Tibial artery (tissue), 4 donors: ENCODE results near the gene LANCL3.

Experiments used
- DNase-seq, 2 donors: peaks; one replicate each; pipeline ENCODE4 v3.0.0-alpha.2; 2019
- H3K27ac ChIP-seq, 2 donors: fragments of 200-600 bp; sonication (generic) in 1 of 2; 1 replicate in 1 of 2; 2 replicates in 1 of 2; pipeline ENCODE4 v1.5.1; 2018 to 2019; ENCODE audit warnings: mild to moderate bottlenecking in 1 of 2
- H3K27me3 ChIP-seq, 2 donors: fragments of 200-600 bp; sonication (generic) in 1 of 2; one replicate each; pipeline versions ENCODE4 v1.5.1 to v1.6.0; 2016 to 2019
- H3K36me3 ChIP-seq, 3 donors: fragments of 200-600 bp; sonication (generic) in 2 of 3; one replicate each; pipeline ENCODE4 v1.5.1; 2016 to 2019; ENCODE audit warnings: mild to moderate bottlenecking in 2 of 3
- H3K4me1 ChIP-seq, 4 donors: fragments of 200-600 bp; sonication (generic) in 2 of 4; 1 replicate in 3 of 4; 2 replicates in 1 of 4; pipeline ENCODE4 v1.5.1; 2016 to 2019
- H3K4me3 ChIP-seq, 2 donors: fragments of 200-600 bp; sonication (generic) in 1 of 2; 1 replicate in 1 of 2; 2 replicates in 1 of 2; pipeline ENCODE4 v1.5.1; 2018 to 2019; ENCODE audit warnings: mild to moderate bottlenecking in 2 of 2
- H3K9me3 ChIP-seq, 3 donors: fragments of 200-600 bp; sonication (generic) in 1 of 3; one replicate each; pipeline ENCODE4 v1.5.1; 2016 to 2019
- intact Hi-C: fragments of 100-400 bp; cut with DNase I; formaldehyde crosslinking; loops from one replicate; pipeline ENCODE4 v1.15.0; 2023; ENCODE audit warnings: low total_unique reads
- TF ChIP-seq, protein P1 (sequence below), 2 experiments: fragments of 200-600 bp in 1 of 2; fragments of 450-650 bp in 1 of 2; IDR thresholded peaks; one replicate each; pipeline ENCODE4 v1.5.1; 2017 to 2019; ENCODE audit warnings: antibody characterized with exemption in 2 of 2, mild to moderate bottlenecking in 1 of 2, moderate library complexity in 1 of 2

Gene LANCL3

DNA sequence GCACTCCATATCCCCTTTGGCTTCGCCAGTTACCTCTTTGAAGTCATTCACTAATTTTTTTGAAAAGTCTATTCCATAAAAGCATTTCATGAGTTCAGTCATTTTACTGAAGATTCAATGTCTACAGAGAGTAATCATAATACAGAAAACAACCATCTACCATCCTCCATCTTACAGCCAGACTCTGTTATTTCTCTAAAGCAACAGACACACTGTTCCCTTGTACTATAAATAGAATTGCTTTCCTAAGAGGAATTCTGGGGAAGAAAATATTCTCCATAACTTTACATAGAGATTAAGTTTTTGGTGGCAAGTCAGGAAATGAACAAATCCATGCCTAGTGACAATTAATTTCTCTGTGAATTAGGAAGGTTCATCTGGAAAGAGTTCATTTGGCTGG lies 151.1 kb downstream of the LANCL3 start:
- TF ChIP-seq, protein P1, sequence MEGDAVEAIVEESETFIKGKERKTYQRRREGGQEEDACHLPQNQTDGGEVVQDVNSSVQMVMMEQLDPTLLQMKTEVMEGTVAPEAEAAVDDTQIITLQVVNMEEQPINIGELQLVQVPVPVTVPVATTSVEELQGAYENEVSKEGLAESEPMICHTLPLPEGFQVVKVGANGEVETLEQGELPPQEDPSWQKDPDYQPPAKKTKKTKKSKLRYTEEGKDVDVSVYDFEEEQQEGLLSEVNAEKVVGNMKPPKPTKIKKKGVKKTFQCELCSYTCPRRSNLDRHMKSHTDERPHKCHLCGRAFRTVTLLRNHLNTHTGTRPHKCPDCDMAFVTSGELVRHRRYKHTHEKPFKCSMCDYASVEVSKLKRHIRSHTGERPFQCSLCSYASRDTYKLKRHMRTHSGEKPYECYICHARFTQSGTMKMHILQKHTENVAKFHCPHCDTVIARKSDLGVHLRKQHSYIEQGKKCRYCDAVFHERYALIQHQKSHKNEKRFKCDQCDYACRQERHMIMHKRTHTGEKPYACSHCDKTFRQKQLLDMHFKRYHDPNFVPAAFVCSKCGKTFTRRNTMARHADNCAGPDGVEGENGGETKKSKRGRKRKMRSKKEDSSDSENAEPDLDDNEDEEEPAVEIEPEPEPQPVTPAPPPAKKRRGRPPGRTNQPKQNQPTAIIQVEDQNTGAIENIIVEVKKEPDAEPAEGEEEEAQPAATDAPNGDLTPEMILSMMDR (IDR thresholded peaks at IDR 0.05): no peak
- no peak for DNase-seq
- Histone ChIP-seq H3K9me3 (peaks cover 0 to 7% (median 0%) of the 10 kb centered on the region in 3 donors), H3K27me3 (no peaks in the 10 kb centered on the region), H3K27ac (peak overlapping the region; percentile 63 to 68), H3K36me3 (no peaks in the 10 kb centered on the region), H3K4me1 (peaks cover 0 to 27% (median 4%) of the 10 kb centered on the region in 4 donors), H3K4me3 (no peak overlapping the region)
- intact Hi-C loops: no loop called here

DNA sequence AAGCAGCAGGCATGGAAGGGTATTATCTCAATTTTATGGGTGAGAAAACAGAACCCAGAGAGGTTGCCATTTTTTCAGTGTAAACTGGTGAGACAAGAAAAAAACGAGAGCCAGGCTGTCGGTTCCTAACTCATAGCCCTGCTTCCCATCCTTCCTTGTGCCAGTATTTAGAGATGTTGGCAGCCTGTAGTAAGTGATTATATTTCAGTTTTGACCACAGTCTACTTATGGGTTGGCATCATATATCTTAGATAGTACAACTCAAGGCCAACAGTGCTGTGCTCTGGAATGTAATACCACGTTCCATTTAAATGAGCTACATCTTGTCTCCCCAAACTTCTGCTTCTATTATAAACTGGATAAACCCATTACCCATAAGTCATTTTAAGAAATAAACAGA lies 154.9 kb downstream of the LANCL3 start:
- H3K27me3 ChIP-seq: no peaks in the 10 kb centered on the region
- no peak overlapping the region for H3K27ac ChIP-seq
- H3K9me3 ChIP-seq: no peaks in the 10 kb centered on the region
- TF ChIP-seq, protein P1 (IDR thresholded peaks at IDR 0.05): no peak
- intact Hi-C loops: no loop called here
- no peaks in the 10 kb centered on the region for H3K36me3 ChIP-seq
- DNase-seq: no peak
- H3K4me3 ChIP-seq: no peak overlapping the region
- H3K4me1 ChIP-seq: peaks cover 0 to 18% (median 4%) of the 10 kb centered on the region in 4 donors
